Heart left ventricle (tissue), 13 donors: ENCODE data around the gene MEST.

Source experiments
- POLR2A ChIP-seq, 2 donors: fragments of 450-650 bp; IDR thresholded peaks; one replicate each; pipeline ENCODE4 v1.6.1; 2017; ENCODE audit warnings: antibody characterized with exemption in 2 of 2, mild to moderate bottlenecking in 2 of 2, moderate library complexity in 2 of 2
- TF ChIP-seq, protein P1 (sequence below), 12 donors: fragments of 200-600 bp; sonication (generic) in 4 of 12; IDR thresholded peaks; one replicate each; pipeline versions ENCODE4 v1.5.0 to v1.8.0; 2018 to 2022; ENCODE audit warnings: antibody characterized with exemption in 12 of 12, mild to moderate bottlenecking in 5 of 12
- donor health status: ischemic (EF 13 %, LVEDD 7.1; RV severe dilation, severe dysfunction).
- donor health status: DM: no; HTN: yes; CAD: no.
- donor health status: DM: no; HTN: no; CAD: no.
- donor health status: ischemic (EF 25% LVEDD 6.9; RV normal size, moderate dysfunction).
- donor health status: ischemic (EF 25% LVEDD 5.7; RV mildly dilated, moderate dysfunction).
- donor health status: ischemic (EF 35%, LVEDD 5.7; RV mildly dilated, moderate dysfunction).
- donor health status: nonischemic (EF 11% LVEDD 7.7; RV severe dilation, severe dysfunction).
- donor health status: DM: yes; HTN: yes; CAD: no.
- donor health status: PGD.
- donor health status: ischemic (EF 29% LVEDD 5.4; RV normal size, mild dysfunction).
- donor health status: nonischemic (EF 23%, LVEDD 6.1; RV moderate dilation, normal function).

DNA sequence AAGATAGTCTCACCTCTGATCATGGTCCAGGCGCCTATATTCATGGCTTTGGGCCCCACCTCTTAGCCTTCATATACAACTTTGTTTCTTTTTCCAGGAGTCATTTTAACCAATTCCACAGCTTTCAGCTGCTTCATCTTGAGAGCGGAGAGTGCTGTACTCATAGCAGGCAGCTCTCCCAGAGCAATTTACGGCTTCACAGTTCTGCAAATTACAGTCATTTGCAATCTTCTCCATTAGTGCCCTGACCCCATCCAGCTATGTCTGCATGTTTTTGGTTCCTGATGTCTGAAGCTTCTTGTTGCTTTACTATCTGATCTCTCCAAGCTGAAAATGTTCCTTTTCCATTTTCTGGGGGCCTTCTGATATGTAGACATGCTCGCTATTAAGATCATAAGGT, 18.0 kb upstream of the MEST start:
- TF ChIP-seq, protein P1, sequence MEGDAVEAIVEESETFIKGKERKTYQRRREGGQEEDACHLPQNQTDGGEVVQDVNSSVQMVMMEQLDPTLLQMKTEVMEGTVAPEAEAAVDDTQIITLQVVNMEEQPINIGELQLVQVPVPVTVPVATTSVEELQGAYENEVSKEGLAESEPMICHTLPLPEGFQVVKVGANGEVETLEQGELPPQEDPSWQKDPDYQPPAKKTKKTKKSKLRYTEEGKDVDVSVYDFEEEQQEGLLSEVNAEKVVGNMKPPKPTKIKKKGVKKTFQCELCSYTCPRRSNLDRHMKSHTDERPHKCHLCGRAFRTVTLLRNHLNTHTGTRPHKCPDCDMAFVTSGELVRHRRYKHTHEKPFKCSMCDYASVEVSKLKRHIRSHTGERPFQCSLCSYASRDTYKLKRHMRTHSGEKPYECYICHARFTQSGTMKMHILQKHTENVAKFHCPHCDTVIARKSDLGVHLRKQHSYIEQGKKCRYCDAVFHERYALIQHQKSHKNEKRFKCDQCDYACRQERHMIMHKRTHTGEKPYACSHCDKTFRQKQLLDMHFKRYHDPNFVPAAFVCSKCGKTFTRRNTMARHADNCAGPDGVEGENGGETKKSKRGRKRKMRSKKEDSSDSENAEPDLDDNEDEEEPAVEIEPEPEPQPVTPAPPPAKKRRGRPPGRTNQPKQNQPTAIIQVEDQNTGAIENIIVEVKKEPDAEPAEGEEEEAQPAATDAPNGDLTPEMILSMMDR (IDR thresholded peaks at IDR 0.05) = no peak
- TF ChIP-seq POLR2A (IDR thresholded peaks at IDR 0.05) = no peak
